Vagina (tissue), 2 donors: ENCODE data around the gene CDCP1.

Experiments used
- CTCF ChIP-seq, 3 experiments: fragments of 450-650 bp in 2 of 3; fragments of 200-600 bp in 1 of 3; sonication (generic) in 1 of 3; IDR thresholded peaks; one replicate each; pipeline ENCODE4 v1.5.1; 2017 to 2019; ENCODE audit warnings: antibody characterized with exemption in 3 of 3, mild to moderate bottlenecking in 2 of 3, moderate library complexity in 2 of 3
- POLR2AphosphoS5 ChIP-seq, 2 donors: sonication (generic); formaldehyde crosslinking; IDR thresholded peaks; one replicate each; pipeline ENCODE4 v1.9.0; 2017; ENCODE audit warnings: antibody characterized with exemption in 2 of 2, mild to moderate bottlenecking in 2 of 2, low read depth in 1 of 2; ENCODE audit not compliant: insufficient read depth in 1 of 2

DNA sequence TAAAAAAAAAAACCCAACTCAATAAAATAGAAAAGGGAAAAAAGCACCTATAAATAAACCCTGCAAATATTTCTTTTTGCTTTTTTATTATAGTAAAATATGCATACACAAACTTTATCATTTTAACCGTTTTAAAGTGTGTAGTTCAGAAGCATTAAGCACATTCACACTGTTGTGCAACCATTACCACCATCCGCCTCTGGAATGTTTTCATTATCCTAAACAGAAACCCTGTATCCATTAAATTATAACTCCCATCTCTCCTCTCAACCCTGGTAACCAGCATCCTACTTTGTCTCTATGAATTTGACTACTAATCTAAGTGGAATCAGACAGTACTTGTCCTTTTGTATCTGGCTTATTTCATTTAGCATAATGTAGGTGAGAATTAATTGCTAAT, 15.0 kb downstream of the CDCP1 start:
- TF ChIP-seq CTCF (IDR thresholded peaks at IDR 0.05) (no peak), POLR2AphosphoS5 (IDR thresholded peaks at IDR 0.05; ENCODE audit: insufficient read depth in 1 of 2, low read depth in 1 of 2) (no peak)
